Measurements from ENCODE around the gene KCNC4.

The KCNC4 gene

GRCh38 chr1:110209715-110210603, at the start of gene KCNC4:
Gene KCNC4 (plus strand): TSS chr1:110210314. CDS start chr1:110211500, 1,186 bp downstream.
- DNase-seq (ENCODE audit: low spot score) = peak; percentile 91

GRCh38 chr1:110160538-110161100, 49.5 kb upstream of the KCNC4 start:
- DNase-seq (ENCODE audit: low spot score) = no peak

GRCh38 chr1:110161165-110161564, 48.9 kb upstream of the KCNC4 start:
- no peak for DNase-seq (ENCODE audit: low spot score)

DNA sequence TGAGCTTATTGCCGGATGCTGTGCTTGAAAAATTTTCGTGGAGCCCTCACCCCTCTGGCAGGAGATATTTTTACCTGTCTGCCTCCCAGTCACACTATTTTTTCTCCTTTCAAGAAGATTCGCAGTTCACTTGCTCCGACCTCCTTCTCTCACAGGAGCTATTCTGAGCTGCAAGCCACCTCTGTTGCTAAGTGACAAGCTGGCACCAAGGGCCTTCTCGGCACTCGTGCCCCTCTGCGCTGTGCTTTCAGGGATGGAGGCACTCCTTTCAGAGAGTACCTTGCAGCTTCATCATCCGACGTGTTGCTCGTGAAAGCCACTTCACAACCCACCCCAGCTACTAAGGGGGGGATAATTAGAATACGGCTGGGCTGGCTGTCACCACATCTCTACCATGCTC, 48.3 kb upstream of the KCNC4 start:
- DNase-seq (ENCODE audit: low spot score) = no peak

GRCh38 chr1:110163591-110163990, 46.5 kb upstream of the KCNC4 start:
- DNase-seq (ENCODE audit: low spot score) = no peak

- peak; percentile 35 for DNase-seq (ENCODE audit: low spot score)
Observed at GRCh38 chr1:110164725-110165350, 45.3 kb upstream of the KCNC4 start.

DNA sequence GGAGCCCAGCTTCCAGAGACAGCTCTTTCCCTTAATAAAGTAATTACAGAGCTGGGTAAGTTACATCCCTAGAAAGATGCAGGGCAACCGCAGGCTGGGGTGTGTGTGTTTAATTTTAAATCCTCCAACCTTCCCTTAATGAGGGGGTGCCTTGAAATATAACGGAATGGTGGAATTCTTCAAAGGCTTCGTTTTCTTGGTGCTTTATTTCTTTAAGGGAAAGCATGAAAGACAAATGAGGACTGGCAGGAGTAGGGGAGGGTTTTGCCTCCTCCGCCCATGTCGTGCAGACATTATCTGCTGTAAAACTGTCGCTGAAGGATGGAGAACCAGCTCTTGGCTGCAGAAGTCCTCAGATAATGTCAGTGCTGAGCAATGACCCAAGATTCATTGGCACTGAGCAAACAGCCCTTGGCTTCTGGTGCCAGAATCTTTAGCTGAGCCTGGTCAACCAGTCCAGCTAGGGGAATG, 44.3 kb upstream of the KCNC4 start:
- DNase-seq (ENCODE audit: low spot score) = no peak

- DNase-seq (ENCODE audit: low spot score) = no peak
Observed at GRCh38 chr1:110166861-110167260, 43.3 kb upstream of the KCNC4 start.

- no peak for DNase-seq (ENCODE audit: low spot score)
Observed at GRCh38 chr1:110170766-110171733, 39.1 kb upstream of the KCNC4 start.

DNA sequence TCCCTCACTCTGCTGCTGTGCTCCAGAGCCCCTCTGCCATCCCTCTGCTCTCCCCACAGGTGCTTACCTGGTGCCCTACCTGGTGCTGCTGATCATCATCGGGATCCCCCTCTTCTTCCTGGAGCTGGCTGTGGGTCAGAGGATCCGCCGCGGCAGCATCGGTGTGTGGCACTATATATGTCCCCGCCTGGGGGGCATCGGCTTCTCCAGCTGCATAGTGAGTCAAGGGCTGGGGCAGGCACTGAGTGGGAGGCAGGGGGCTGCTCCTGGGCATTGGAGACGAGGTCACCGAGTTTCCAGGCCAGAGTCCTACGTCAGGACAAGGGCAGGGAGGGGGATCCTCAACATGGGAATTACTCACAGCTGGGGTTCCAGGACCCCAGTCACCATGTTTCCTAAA, 38.1 kb upstream of the KCNC4 start:
- no peak for DNase-seq (ENCODE audit: low spot score)

DNA sequence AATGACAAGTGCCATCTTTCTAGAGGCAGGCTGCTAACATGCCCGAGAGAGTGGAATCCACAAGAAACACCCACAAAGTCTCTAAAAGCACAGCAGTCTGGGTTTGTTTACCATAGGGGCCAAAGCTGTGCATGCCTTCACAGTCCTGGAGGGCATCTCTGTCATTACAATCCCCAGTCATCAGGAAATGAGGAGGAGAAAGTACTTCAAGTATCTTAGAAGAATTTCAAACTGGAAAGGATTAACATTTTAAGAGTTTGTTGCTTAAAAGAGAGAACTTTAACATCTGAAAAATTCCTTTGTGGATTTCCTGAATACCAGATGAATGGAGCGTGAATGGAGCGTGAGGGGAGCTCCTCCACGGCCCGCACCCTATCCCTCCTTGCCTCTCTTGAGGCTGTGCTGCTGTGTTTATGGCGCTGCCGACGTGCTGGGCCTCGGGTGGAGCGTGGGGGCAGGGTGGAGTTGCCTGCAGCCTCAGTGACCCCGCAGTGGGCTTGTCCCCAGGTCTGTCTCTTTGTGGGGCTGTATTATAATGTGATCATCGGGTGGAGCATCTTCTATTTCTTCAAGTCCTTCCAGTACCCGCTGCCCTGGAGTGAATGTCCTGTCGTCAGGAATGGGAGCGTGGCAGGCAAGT, 36.5 kb upstream of the KCNC4 start:
- no peak for DNase-seq (ENCODE audit: low spot score)

DNA sequence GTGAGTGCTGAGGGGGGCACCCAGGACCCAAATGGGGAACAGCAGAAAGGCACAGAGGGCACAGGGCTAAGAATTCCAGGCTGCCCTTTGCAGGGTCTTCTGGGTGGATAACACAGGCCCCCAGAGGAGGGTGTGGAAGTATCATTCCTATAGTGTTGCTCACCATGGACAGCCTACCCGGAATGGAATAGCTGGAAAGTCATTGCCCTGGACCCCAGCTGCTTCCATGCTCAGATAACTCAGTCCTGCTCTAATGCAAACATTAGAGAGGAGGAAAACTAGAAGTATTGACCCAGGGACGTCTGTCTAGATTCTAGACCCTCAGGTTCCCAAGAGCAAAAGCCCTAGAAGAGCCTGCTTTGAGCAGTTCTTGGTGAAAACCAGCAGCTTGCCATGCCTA, 35.2 kb upstream of the KCNC4 start:
- DNase-seq (ENCODE audit: low spot score) = no peak

GRCh38 chr1:110176299-110176956, 33.7 kb upstream of the KCNC4 start:
- no peak for DNase-seq (ENCODE audit: low spot score)

DNA sequence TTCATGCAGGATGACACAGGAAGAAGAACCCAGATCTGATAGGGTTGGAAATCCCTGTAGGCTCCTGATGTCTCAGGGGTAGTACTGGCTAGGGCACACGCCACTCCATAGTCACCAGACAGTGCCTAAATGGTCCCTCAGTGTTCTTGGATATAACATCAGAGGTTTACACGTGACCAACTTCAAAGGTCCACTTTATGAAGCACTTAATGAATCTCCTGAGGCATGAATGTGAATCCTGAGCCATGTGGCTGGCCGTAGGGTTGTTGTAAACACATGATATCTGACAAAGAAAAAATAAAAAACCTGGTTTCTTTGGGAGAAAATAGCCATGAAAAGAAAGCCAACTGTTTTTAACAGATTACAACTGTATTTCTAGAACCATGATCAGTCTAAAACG, 32.3 kb upstream of the KCNC4 start:
- DNase-seq (ENCODE audit: low spot score) = no peak

GRCh38 chr1:110183642-110184167, 26.4 kb upstream of the KCNC4 start:
- DNase-seq (ENCODE audit: low spot score) = no peak

GRCh38 chr1:110184446-110184845, 25.7 kb upstream of the KCNC4 start:
- DNase-seq (ENCODE audit: low spot score) = no peak

DNA sequence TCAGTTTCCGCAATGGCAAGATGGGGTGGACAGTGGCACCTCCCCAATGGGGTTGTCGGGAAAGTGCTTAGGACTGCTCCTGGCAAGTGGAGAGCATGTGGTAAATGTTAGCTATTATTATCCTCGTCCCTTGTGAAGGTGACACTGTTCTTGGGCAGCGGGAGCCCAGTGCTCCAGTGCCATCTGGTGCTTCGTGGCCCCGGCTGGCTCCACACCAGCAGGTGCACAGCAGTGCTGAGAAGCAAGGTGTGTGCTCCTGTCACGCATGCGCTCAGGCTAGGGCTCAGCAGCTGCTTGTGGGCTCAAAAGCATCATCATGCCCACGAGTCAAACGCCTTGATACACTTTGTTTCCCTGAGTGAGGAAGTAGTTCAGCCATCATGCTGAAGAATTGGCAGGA, 24.9 kb upstream of the KCNC4 start:
- no peak for DNase-seq (ENCODE audit: low spot score)

DNA sequence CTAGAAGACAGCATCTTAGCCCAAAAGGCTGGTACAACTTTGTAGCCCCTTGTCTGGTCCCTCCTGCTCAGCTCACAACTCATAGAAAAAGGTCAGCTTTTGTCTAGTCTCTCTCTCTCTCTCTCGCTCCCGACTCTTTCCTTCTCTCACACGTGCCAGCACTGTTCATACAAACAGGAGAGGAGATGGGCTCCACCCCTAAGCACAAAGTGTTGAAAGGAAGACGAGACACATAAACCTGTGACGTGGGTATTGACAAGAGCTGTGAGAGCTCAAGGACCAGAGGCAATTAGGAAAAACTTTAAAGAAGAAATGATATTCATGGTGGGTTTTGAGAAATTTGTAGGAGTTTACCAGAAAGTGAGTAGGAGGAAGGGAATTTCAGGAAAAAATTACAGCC, 23.6 kb upstream of the KCNC4 start:
- DNase-seq (ENCODE audit: low spot score) = no peak

- DNase-seq (ENCODE audit: low spot score) = no peak
Observed at GRCh38 chr1:110187139-110187890, 22.8 kb upstream of the KCNC4 start.
